ENCODE measurements around the gene SPCS2. TPM values are rescaled to one million over a fixed set of nuclear protein-coding genes. Genes with fewer than 3 reads are reported as not detected.

The SPCS2 gene
- total and polyA plus RNA-seq, 2 of the 8 experiments (the other 6 are each of a cell fraction or from before 2014, with no cell fraction given): 92.7 to 161 TPM

DNA sequence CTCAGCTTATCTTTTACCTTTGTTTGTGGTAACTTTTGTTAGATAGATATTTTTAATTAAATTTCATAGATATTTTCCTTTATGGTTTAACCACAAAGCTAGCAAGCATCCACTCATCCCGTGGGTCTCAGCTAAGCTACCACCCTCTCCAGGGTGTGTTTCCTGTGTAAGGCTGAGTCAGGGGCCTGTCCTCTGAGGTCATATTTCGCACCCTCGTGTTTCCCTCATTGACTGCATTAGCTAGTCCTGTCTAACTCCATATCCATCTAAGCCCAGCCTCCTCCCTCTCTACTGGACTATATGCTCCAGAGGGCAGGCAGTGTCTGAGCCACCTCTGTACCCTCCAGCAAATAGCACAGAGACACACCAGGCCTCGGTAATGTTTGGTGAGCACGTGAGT, 16.9 kb upstream of the SPCS2 start (continued):
- TF ChIP-seq, protein P1, sequence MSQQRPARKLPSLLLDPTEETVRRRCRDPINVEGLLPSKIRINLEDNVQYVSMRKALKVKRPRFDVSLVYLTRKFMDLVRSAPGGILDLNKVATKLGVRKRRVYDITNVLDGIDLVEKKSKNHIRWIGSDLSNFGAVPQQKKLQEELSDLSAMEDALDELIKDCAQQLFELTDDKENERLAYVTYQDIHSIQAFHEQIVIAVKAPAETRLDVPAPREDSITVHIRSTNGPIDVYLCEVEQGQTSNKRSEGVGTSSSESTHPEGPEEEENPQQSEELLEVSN (IDR thresholded peaks at IDR 0.05): no peak
- TF ChIP-seq MAFK (IDR thresholded peaks at IDR 0.05; ENCODE audit: low read depth, low read length) (no peak), SIRT6 (IDR thresholded peaks at IDR 0.05; ENCODE audit: low read length) (no peak), GTF2F1 (IDR thresholded peaks at IDR 0.05; ENCODE audit: borderline replicate concordance, low read depth, low read length) (no peak)

Measured in H1 (cell line).